Measurements from ENCODE around the gene SYNDIG1L. TPM values are rescaled to one million over a fixed set of nuclear protein-coding genes. Genes with fewer than 3 reads are reported as not detected.

Gene SYNDIG1L
- polyA plus RNA-seq, 1 donor (not counting 4 experiments of a cell fraction or from before 2014, with no cell fraction given), result not detected

DNA sequence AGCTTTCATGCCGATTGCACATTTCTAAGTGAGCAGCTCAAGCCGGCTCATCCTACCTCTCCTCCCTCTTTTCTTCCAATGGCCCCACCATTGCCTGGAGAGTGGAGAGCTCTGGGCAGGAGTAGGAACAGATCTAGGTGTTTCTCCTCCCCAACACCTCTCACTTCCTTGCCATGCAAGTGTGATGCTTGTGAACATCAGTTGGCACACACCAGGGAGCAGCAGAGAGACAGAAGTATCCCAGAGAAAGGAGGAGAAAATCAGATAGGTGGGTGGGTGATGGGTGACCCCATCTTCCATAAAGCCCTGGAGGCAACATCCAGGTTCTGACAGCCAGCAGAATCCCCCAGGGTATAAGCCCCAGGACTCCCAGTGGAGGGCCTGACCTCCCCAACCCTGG is 39.3 kb upstream of the SYNDIG1L start:
- Histone ChIP-seq H3K9ac (ENCODE audit: control insufficient read depth, extremely low read depth, insufficient read depth, low read length) (no peak overlapping the region), H3K4me3 (ENCODE audit: control insufficient read depth in 2 of 3, extremely low read depth in 1 of 3, insufficient read depth in 2 of 3, low read depth in 1 of 3, low read length in 3 of 3) (no peak overlapping the region), H3K4me2 (ENCODE audit: control insufficient read depth, extremely low read depth, insufficient read depth, low read depth, low read length) (no peak overlapping the region), H3K79me2 (ENCODE audit: control insufficient read depth, insufficient read depth, low read length) (no peaks in the 10 kb centered on the region), H3K9me3 (ENCODE audit: control insufficient read depth, low read depth, low read length) (no peaks in the 10 kb centered on the region), H2AFZ (ENCODE audit: control insufficient read depth, low read length) (no peak overlapping the region), H4K20me1 (ENCODE audit: control insufficient read depth, extremely low read depth, insufficient read depth, low read length) (no peaks in the 10 kb centered on the region), H3K27ac (ENCODE audit: control insufficient read depth, insufficient read depth, low read length) (no peak overlapping the region), H3K4me1 (ENCODE audit: control insufficient read depth, extremely low read depth, insufficient read depth, low read length) (no peaks in the 10 kb centered on the region), H3K36me3 (ENCODE audit: control insufficient read depth in 2 of 2, extremely low read depth in 1 of 2, insufficient read depth in 2 of 2, low read length in 2 of 2) (no peaks in the 10 kb centered on the region), H3K27me3 (ENCODE audit: control insufficient read depth, extremely low read depth, insufficient read depth, low read length) (no peaks in the 10 kb centered on the region), H3K9me1 (ENCODE audit: control insufficient read depth, extremely low read depth, insufficient read depth, low read length) (no peaks in the 10 kb centered on the region)
- FAIRE-seq, result no peak
- no peak for DNase-seq (ENCODE audit: low read depth, low spot score)
- dilution Hi-C loops (cut with MboI; ENCODE audit: extremely low pct_ligation_motif_present, low sequenced_read_pairs), result no loop called here
- no peak for TF ChIP-seq EZH2 (IDR thresholded peaks at IDR 0.05; ENCODE audit: low read length)
- TF ChIP-seq, protein P1, sequence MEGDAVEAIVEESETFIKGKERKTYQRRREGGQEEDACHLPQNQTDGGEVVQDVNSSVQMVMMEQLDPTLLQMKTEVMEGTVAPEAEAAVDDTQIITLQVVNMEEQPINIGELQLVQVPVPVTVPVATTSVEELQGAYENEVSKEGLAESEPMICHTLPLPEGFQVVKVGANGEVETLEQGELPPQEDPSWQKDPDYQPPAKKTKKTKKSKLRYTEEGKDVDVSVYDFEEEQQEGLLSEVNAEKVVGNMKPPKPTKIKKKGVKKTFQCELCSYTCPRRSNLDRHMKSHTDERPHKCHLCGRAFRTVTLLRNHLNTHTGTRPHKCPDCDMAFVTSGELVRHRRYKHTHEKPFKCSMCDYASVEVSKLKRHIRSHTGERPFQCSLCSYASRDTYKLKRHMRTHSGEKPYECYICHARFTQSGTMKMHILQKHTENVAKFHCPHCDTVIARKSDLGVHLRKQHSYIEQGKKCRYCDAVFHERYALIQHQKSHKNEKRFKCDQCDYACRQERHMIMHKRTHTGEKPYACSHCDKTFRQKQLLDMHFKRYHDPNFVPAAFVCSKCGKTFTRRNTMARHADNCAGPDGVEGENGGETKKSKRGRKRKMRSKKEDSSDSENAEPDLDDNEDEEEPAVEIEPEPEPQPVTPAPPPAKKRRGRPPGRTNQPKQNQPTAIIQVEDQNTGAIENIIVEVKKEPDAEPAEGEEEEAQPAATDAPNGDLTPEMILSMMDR (optimal IDR thresholded peaks at IDR 0.05 in 1 of 3, IDR thresholded peaks at IDR 0.05 in 1 of 3, conservative IDR thresholded peaks at IDR 0.05 in 1 of 3; ENCODE audit: extremely low read depth in 1 of 3, insufficient read depth in 2 of 3, low read length in 3 of 3), result no peak

DNA sequence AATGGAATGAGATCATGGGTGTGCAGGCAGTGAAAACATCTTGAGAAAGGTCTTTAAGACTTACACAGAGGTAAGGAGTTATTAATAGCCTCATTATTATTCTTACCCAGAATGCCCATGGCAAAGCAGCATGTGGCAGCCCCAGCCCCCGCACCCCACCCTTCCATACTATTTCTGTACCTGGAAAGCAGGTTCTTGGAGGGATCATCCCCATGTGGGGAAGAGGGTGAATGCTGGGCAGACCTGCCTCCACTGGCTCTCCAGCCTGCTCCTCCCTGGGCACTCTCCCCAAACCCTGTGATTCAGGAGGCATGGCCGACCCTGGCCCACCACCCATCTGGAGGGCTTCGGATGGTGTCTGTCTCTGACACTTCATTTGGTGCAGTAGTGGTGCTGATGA is 38.8 kb upstream of the SYNDIG1L start:
- Histone ChIP-seq H3K9me3 (ENCODE audit: control insufficient read depth, low read depth, low read length) (no peaks in the 10 kb centered on the region), H2AFZ (ENCODE audit: control insufficient read depth, low read length) (no peak overlapping the region), H3K79me2 (ENCODE audit: control insufficient read depth, insufficient read depth, low read length) (no peaks in the 10 kb centered on the region), H3K27ac (ENCODE audit: control insufficient read depth, insufficient read depth, low read length) (no peak overlapping the region), H3K36me3 (ENCODE audit: control insufficient read depth in 2 of 2, extremely low read depth in 1 of 2, insufficient read depth in 2 of 2, low read length in 2 of 2) (no peaks in the 10 kb centered on the region), H4K20me1 (ENCODE audit: control insufficient read depth, extremely low read depth, insufficient read depth, low read length) (no peaks in the 10 kb centered on the region), H3K4me2 (ENCODE audit: control insufficient read depth, extremely low read depth, insufficient read depth, low read depth, low read length) (no peak overlapping the region), H3K9ac (ENCODE audit: control insufficient read depth, extremely low read depth, insufficient read depth, low read length) (no peak overlapping the region), H3K9me1 (ENCODE audit: control insufficient read depth, extremely low read depth, insufficient read depth, low read length) (no peaks in the 10 kb centered on the region), H3K4me1 (ENCODE audit: control insufficient read depth, extremely low read depth, insufficient read depth, low read length) (no peaks in the 10 kb centered on the region), H3K4me3 (ENCODE audit: control insufficient read depth in 2 of 3, extremely low read depth in 1 of 3, insufficient read depth in 2 of 3, low read depth in 1 of 3, low read length in 3 of 3) (no peak overlapping the region), H3K27me3 (ENCODE audit: control insufficient read depth, extremely low read depth, insufficient read depth, low read length) (no peaks in the 10 kb centered on the region)
- DNase-seq (ENCODE audit: low read depth, low spot score) (no peak), FAIRE-seq (no peak)
- TF ChIP-seq, protein P1 (optimal IDR thresholded peaks at IDR 0.05 in 1 of 3, IDR thresholded peaks at IDR 0.05 in 1 of 3, conservative IDR thresholded peaks at IDR 0.05 in 1 of 3; ENCODE audit: extremely low read depth in 1 of 3, insufficient read depth in 2 of 3, low read length in 3 of 3), result no peak
- TF ChIP-seq EZH2 (IDR thresholded peaks at IDR 0.05; ENCODE audit: low read length), result no peak
- dilution Hi-C loops (cut with MboI; ENCODE audit: extremely low pct_ligation_motif_present, low sequenced_read_pairs), result no loop called here
